HEK293 (cell line): ENCODE results near the gene SLC30A1.

ENCODE experiments used
- CTCF ChIA-PET: fragments of 350-600 bp; formaldehyde crosslinking; extraction: SDS; loops from one replicate; lab custom pipeline; 2021; ENCODE audit warnings: antibody characterized with exemption; lab: Yijun Ruan, JAX
- POLR2A ChIA-PET: fragments of 300-600 bp; formaldehyde crosslinking; extraction: SDS; loops from one replicate; lab custom pipeline; 2020; ENCODE audit warnings: antibody characterized with exemption, inconsistent platforms; lab: Yijun Ruan, JAX
- H3K27ac ChIP-seq: fragments of 200-500 bp; sonication (Bioruptor generic); 2 replicates; pipeline ENCODE4 v1.5.1; 2014; ENCODE audit warnings: low read depth, low read length, control low read depth, inconsistent platforms; ENCODE audit errors: extremely low read depth
- H3K36me3 ChIP-seq, 2 experiments: fragments of 200-500 bp in 1 of 2; sonication (Bioruptor generic) in 1 of 2; 1 replicate in 1 of 2; 2 replicates in 1 of 2; pipeline ENCODE4 v1.5.1; 2014 to 2017; ENCODE audit warnings: inconsistent platforms in 2 of 2, low read length in 2 of 2; ENCODE audit not compliant: control insufficient read depth in 2 of 2, insufficient read depth in 1 of 2
- H3K4me1 ChIP-seq: fragments of 200-500 bp; sonication (Bioruptor generic); 2 replicates; pipeline ENCODE4 v1.5.1; 2014; ENCODE audit warnings: mild to moderate bottlenecking, low read length, inconsistent platforms; ENCODE audit not compliant: control insufficient read depth, insufficient read depth
- H3K4me3 ChIP-seq: 2 replicates; pipeline ENCODE4 v1.5.1; 2011; ENCODE audit warnings: low read depth, mild to moderate bottlenecking, control low read depth, low read length, moderate library complexity
- H3K9me3 ChIP-seq: fragments of 200-500 bp; sonication (Bioruptor generic); 2 replicates; pipeline ENCODE4 v1.5.1; 2014; ENCODE audit warnings: low read depth, low read length, inconsistent platforms; ENCODE audit not compliant: control insufficient read depth, insufficient read depth
- EGR2 ChIP-seq: fragments of 450-650 bp; formaldehyde crosslinking; IDR thresholded peaks from 2 replicates; pipeline ENCODE4 v1.5.1; 2016; ENCODE audit warnings: low read depth, missing biosample characterization, missing genetic modification characterization
- HOXC10 ChIP-seq: sonication (generic); formaldehyde crosslinking; IDR thresholded peaks from 2 replicates; pipeline ENCODE4 v1.8.1; 2023; ENCODE audit warnings: mild to moderate bottlenecking, missing genetic modification reagents
- KLF16 ChIP-seq: fragments of 450-650 bp; formaldehyde crosslinking; IDR thresholded peaks from 2 replicates; pipeline ENCODE4 v1.5.1; 2017; ENCODE audit warnings: missing biosample characterization, missing genetic modification characterization
- MEIS1 ChIP-seq: sonication (generic); formaldehyde crosslinking; IDR thresholded peaks from 2 replicates; pipeline ENCODE4 v1.8.1; 2022; ENCODE audit warnings: missing genetic modification reagents, mild to moderate bottlenecking, borderline replicate concordance
- SP7 ChIP-seq: fragments of 450-650 bp; formaldehyde crosslinking; IDR thresholded peaks from 2 replicates; pipeline ENCODE4 v1.5.1; 2016; ENCODE audit warnings: missing biosample characterization, missing genetic modification characterization
- ZBTB17 ChIP-seq: fragments of 450-650 bp; formaldehyde crosslinking; IDR thresholded peaks from 2 replicates; pipeline ENCODE4 v1.5.1; 2016; ENCODE audit warnings: missing biosample characterization, missing genetic modification characterization
- ZNF155 ChIP-seq: fragments of 450-650 bp; formaldehyde crosslinking; IDR thresholded peaks from 2 replicates; pipeline ENCODE4 v1.5.1; 2016; ENCODE audit warnings: missing biosample characterization, missing genetic modification characterization
- ZNF16 ChIP-seq: fragments of 450-650 bp; formaldehyde crosslinking; IDR thresholded peaks from 2 replicates; pipeline ENCODE4 v1.5.1; 2016; ENCODE audit warnings: low read depth, missing biosample characterization, missing genetic modification characterization
- ZNF2 ChIP-seq: fragments of 450-650 bp; formaldehyde crosslinking; IDR thresholded peaks from 2 replicates; pipeline ENCODE4 v1.5.1; 2016; ENCODE audit warnings: missing biosample characterization, missing genetic modification characterization
- ZNF211 ChIP-seq: fragments of 450-650 bp; formaldehyde crosslinking; IDR thresholded peaks from 2 replicates; pipeline ENCODE4 v1.5.1; 2016; ENCODE audit warnings: low read depth, missing biosample characterization, missing genetic modification characterization
- ZNF214 ChIP-seq: fragments of 450-650 bp; formaldehyde crosslinking; IDR thresholded peaks from 2 replicates; pipeline ENCODE4 v1.5.1; 2017; ENCODE audit warnings: missing biosample characterization, mild to moderate bottlenecking, missing genetic modification characterization, borderline replicate concordance
- ZNF302 ChIP-seq: fragments of 450-650 bp; formaldehyde crosslinking; IDR thresholded peaks from 2 replicates; pipeline ENCODE4 v1.5.1; 2016; ENCODE audit warnings: missing biosample characterization, missing genetic modification characterization, low read depth
- ZNF335 ChIP-seq: fragments of 450-650 bp; formaldehyde crosslinking; conservative IDR thresholded peaks from 2 replicates; pipeline ENCODE4 v1.5.1; 2016; ENCODE audit warnings: missing biosample characterization, missing genetic modification characterization
- ZNF341 ChIP-seq: fragments of 450-650 bp; formaldehyde crosslinking; IDR thresholded peaks from 2 replicates; pipeline ENCODE4; 2016; ENCODE audit warnings: low read depth, missing biosample characterization, missing genetic modification characterization
- ZNF362 ChIP-seq: fragments of 450-650 bp; formaldehyde crosslinking; IDR thresholded peaks from 2 replicates; pipeline ENCODE4 v1.5.1; 2016; ENCODE audit warnings: missing biosample characterization, missing genetic modification characterization
- ZNF37A ChIP-seq: fragments of 450-650 bp; IDR thresholded peaks from 2 replicates; pipeline ENCODE4 v1.5.1; 2018; ENCODE audit warnings: missing biosample characterization, missing genetic modification characterization
- ZNF514 ChIP-seq: fragments of 450-650 bp; formaldehyde crosslinking; IDR thresholded peaks from 2 replicates; pipeline ENCODE4 v1.5.1; 2016; ENCODE audit warnings: missing biosample characterization, missing genetic modification characterization
- ZNF544 ChIP-seq: fragments of 450-650 bp; formaldehyde crosslinking; IDR thresholded peaks from 2 replicates; pipeline ENCODE4 v1.5.0; 2017; ENCODE audit warnings: missing biosample characterization, missing genetic modification characterization
- ZNF548 ChIP-seq: fragments of 450-650 bp; formaldehyde crosslinking; IDR thresholded peaks from 2 replicates; pipeline ENCODE4 v1.5.1; 2016; ENCODE audit warnings: missing biosample characterization, missing genetic modification characterization
- ZNF571 ChIP-seq: fragments of 450-650 bp; formaldehyde crosslinking; IDR thresholded peaks from 2 replicates; pipeline ENCODE4 v1.5.0; 2017; ENCODE audit warnings: missing biosample characterization, missing genetic modification characterization
- ZNF596 ChIP-seq: fragments of 450-650 bp; IDR thresholded peaks from 2 replicates; pipeline ENCODE4 v1.5.0; 2018; ENCODE audit warnings: missing biosample characterization, mild to moderate bottlenecking, missing genetic modification characterization, moderate library complexity
- ZNF600 ChIP-seq: fragments of 450-650 bp; formaldehyde crosslinking; IDR thresholded peaks from 2 replicates; pipeline ENCODE4 v1.5.1; 2016; ENCODE audit warnings: missing biosample characterization, missing genetic modification characterization
- ZNF624 ChIP-seq: fragments of 450-650 bp; formaldehyde crosslinking; IDR thresholded peaks from 2 replicates; pipeline ENCODE4 v1.5.1; 2017; ENCODE audit warnings: missing biosample characterization, missing genetic modification characterization
- ZNF626 ChIP-seq: fragments of 450-650 bp; sonication (Bioruptor Pico); formaldehyde crosslinking; IDR thresholded peaks from 2 replicates; pipeline ENCODE4 v1.5.1; 2018; ENCODE audit warnings: missing biosample characterization, missing genetic modification characterization, inconsistent platforms
- ZNF677 ChIP-seq: fragments of 450-650 bp; IDR thresholded peaks from 2 replicates; pipeline ENCODE4 v1.5.0; 2018; ENCODE audit warnings: missing biosample characterization, mild to moderate bottlenecking, missing genetic modification characterization, moderate library complexity
- ZNF701 ChIP-seq: fragments of 450-650 bp; formaldehyde crosslinking; IDR thresholded peaks from 2 replicates; pipeline ENCODE4 v1.5.1; 2016; ENCODE audit warnings: missing biosample characterization, missing genetic modification characterization
- ZSCAN23 ChIP-seq: fragments of 450-650 bp; formaldehyde crosslinking; IDR thresholded peaks from 2 replicates; pipeline ENCODE4 v1.5.1; 2016; ENCODE audit warnings: missing biosample characterization, missing genetic modification characterization
- ZXDB ChIP-seq: fragments of 450-650 bp; formaldehyde crosslinking; IDR thresholded peaks from 2 replicates; pipeline ENCODE4 v1.5.1; 2016; ENCODE audit warnings: missing biosample characterization, missing genetic modification characterization

Gene SLC30A1

GRCh38 chr1:211620097-211620496 is 41.1 kb upstream of the SLC30A1 start (continued):
- TF ChIP-seq ZNF214 (no peak), ZNF701 (tag by site-specific recombination) (no peak), ZNF362 (tag by site-specific recombination) (no peak), ZXDB (tag by site-specific recombination) (no peak)

- TF ChIP-seq ZBTB17 (tag by site-specific recombination) (no peak), ZNF571 (tag by site-specific recombination) (no peak), ZNF596 (no peak), ZNF37A (tag by site-specific recombination) (no peak), HOXC10 (CRISPR knock-in tag) (no peak), ZNF302 (tag by site-specific recombination) (no peak)
- TF ChIP-seq, all 188 proteins: peak for 0
- no peaks in the 10 kb centered on the region for H3K4me1 ChIP-seq
- H3K27ac ChIP-seq, result no peak overlapping the region
- no peak overlapping the region for H3K4me3 ChIP-seq
- no peaks in the 10 kb centered on the region for H3K9me3 ChIP-seq
- H3K36me3 ChIP-seq, result no peaks in the 10 kb centered on the region
- POLR2A ChIA-PET, result no interaction called here
- CTCF ChIA-PET, result interaction anchor here (0.8 kb wide), 1 partner anchor 11 kb away, joined by 3 read pairs; no protein-coding TSS in a partner anchor
Observed at GRCh38 chr1:211619033-211619996, 40.4 kb upstream of the SLC30A1 start.

GRCh38 chr1:211616965-211617297 is 38.0 kb upstream of the SLC30A1 start:
- Histone ChIP-seq H3K36me3 (no peaks in the 10 kb centered on the region), H3K4me3 (no peak overlapping the region), H3K4me1 (no peaks in the 10 kb centered on the region), H3K9me3 (no peaks in the 10 kb centered on the region), H3K27ac (no peak overlapping the region)
- ChIA-PET CTCF (interaction anchor here (0.8 to 1.4 kb wide), 2 partner anchors 8 to 13 kb away, joined by 3 to 5 read pairs; no protein-coding TSS in a partner anchor), POLR2A (no interaction called here)
- TF ChIP-seq ZNF624 (tag by site-specific recombination) (no peak), ZNF571 (tag by site-specific recombination) (no peak), ZNF514 (tag by site-specific recombination) (no peak), ZNF600 (no peak), ZNF2 (tag by site-specific recombination) (no peak), EGR2 (tag by site-specific recombination) (no peak), ZNF677 (tag by site-specific recombination) (no peak), ZNF341 (tag by site-specific recombination) (no peak), ZNF548 (no peak), ZNF155 (no peak), KLF16 (no peak), ZNF16 (no peak), ZNF544 (tag by site-specific recombination) (no peak), ZNF211 (tag by site-specific recombination) (no peak), SP7 (tag by site-specific recombination) (no peak), ZNF335 (tag by site-specific recombination) (no peak), HOXC10 (CRISPR knock-in tag) (no peak), ZSCAN23 (tag by site-specific recombination) (no peak), MEIS1 (CRISPR knock-in tag) (no peak), ZNF626 (tag by site-specific recombination) (no peak)
